Measurements from ENCODE around the gene TDRD7. TPM values are rescaled to one million over a fixed set of nuclear protein-coding genes. Genes with fewer than 3 reads are reported as not detected.
A peak's percentile ranks its signal among the peaks of the same experiment; 100 is the strongest.

The TDRD7 gene
- total RNA-seq, 4 donors from 2014 or later, result 4.2 to 13.0 (median 8.3) TPM

DNA sequence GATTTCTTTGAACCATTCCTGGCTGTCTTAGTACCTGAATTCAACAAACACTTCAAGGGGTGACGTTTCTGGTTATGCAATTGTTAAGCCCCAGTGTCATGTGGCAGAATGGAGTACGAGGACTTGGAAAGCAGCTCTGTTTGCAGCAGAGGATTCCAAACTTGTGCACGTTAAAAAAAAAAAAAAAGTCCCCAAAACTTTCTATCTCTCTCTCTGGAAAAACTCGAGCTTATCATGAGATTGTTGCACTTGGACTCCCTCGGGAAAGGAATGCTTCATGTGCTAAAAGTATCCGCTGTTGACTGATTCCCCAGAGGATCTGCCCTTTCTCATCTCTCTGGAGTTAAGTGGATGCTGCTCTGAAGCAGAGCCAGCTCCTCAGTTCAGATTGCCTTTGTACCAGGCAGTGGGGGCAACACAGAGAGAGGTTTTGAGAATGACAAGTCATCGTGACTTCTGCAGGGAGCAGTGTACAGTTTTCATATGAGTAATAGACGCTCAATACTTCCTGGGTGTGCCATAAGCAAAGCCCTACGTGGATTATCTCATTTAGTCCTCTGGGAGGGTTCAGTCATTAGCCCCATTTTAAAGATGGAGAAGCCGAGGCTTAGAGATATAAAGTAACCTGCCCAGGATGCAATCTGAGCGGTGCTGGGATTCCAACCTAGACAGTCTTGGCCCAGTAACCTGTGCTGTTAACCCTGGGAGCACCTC lies 117.6 kb downstream of the TDRD7 start:
- Histone ChIP-seq H3K27ac (no peak overlapping the region), H3K36me3 (no peaks in the 10 kb centered on the region), H3K4me1 (peaks cover 13% of the 10 kb centered on the region), H3K9me3 (no peaks in the 10 kb centered on the region), H3K27me3 (no peaks in the 10 kb centered on the region), H3K4me3 (no peak overlapping the region)
- TF ChIP-seq EP300 (IDR thresholded peaks at IDR 0.05) (peak; percentile 71), POLR2A (IDR thresholded peaks at IDR 0.05) (no peak)
- no peak for DNase-seq (ENCODE audit: low spot score in 2 of 2)
- 61% methylated on average over 11 of the region's 11 CpGs for WGBS

DNA sequence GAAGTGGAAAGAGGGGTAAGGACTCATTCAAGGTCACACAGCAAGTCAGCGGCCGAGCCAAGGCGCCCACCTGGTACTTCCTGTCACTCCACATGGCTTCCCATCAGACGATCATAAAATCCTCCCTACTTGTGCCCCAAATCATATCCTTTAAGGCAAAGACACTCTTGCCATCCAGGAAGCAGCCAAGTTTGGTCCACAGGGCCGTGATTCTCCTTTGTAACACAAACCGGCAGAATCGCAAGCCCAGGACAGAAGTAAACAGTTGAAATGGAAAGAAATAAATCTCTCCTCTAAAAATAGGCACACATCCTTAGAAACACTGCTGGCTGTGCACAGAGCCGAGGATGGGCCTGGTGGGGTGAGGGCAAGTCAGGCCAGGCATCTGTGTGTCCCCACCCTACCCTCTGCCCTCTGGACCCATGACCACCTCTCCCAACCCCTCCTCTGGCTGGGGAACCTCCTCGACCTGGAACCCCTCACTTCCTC lies 120.0 kb downstream of the TDRD7 start:
- 72% methylated on average over 9 of the region's 9 CpGs for WGBS
- no peaks in the 10 kb centered on the region for H3K27me3 ChIP-seq
- no peak overlapping the region for H3K27ac ChIP-seq
- no peaks in the 10 kb centered on the region for H3K9me3 ChIP-seq
- H3K36me3 ChIP-seq, result no peaks in the 10 kb centered on the region
- peaks cover 13% of the 10 kb centered on the region for H3K4me1 ChIP-seq
- DNase-seq (ENCODE audit: low spot score in 2 of 2), result no peak
- TF ChIP-seq POLR2AphosphoS5 (IDR thresholded peaks at IDR 0.05) (no peak), EP300 (IDR thresholded peaks at IDR 0.05) (no peak), POLR2A (IDR thresholded peaks at IDR 0.05) (no peak)
- TF ChIP-seq, protein P1, sequence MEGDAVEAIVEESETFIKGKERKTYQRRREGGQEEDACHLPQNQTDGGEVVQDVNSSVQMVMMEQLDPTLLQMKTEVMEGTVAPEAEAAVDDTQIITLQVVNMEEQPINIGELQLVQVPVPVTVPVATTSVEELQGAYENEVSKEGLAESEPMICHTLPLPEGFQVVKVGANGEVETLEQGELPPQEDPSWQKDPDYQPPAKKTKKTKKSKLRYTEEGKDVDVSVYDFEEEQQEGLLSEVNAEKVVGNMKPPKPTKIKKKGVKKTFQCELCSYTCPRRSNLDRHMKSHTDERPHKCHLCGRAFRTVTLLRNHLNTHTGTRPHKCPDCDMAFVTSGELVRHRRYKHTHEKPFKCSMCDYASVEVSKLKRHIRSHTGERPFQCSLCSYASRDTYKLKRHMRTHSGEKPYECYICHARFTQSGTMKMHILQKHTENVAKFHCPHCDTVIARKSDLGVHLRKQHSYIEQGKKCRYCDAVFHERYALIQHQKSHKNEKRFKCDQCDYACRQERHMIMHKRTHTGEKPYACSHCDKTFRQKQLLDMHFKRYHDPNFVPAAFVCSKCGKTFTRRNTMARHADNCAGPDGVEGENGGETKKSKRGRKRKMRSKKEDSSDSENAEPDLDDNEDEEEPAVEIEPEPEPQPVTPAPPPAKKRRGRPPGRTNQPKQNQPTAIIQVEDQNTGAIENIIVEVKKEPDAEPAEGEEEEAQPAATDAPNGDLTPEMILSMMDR (IDR thresholded peaks at IDR 0.05), result no peak
- H3K4me3 ChIP-seq, result no peak overlapping the region

DNA sequence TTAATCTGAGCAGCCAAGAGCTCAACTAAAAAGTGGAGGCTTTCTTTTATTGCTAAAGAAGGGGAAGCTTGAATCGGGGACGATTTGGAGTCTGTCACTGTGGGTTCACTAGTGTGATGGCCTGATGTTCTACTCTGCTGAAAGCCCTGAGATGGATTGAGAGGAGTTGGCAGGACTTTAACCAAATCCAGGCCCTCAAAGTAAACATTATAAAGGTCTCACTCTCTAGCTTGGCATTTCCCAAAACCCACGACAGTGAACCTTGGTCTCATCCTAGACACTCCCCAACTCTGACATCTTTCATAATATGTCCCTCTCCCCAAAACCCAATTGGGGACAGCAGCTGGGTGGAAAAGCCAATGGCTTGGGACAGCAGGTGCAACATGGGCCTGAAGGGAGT lies 122.3 kb downstream of the TDRD7 start:
- no peaks in the 10 kb centered on the region for H3K27me3 ChIP-seq
- H3K9me3 ChIP-seq, result no peaks in the 10 kb centered on the region
- no peak for DNase-seq (ENCODE audit: low spot score in 2 of 2)
- no peak overlapping the region for H3K27ac ChIP-seq
- no peaks in the 10 kb centered on the region for H3K36me3 ChIP-seq
- TF ChIP-seq, protein P1 (IDR thresholded peaks at IDR 0.05), result no peak
- no peak for TF ChIP-seq EP300 (IDR thresholded peaks at IDR 0.05)
- no peak for TF ChIP-seq POLR2A (IDR thresholded peaks at IDR 0.05)
- 85% methylated on average over 3 of the region's 3 CpGs for WGBS
- no peak overlapping the region for H3K4me3 ChIP-seq
- no peaks in the 10 kb centered on the region for H3K4me1 ChIP-seq

DNA sequence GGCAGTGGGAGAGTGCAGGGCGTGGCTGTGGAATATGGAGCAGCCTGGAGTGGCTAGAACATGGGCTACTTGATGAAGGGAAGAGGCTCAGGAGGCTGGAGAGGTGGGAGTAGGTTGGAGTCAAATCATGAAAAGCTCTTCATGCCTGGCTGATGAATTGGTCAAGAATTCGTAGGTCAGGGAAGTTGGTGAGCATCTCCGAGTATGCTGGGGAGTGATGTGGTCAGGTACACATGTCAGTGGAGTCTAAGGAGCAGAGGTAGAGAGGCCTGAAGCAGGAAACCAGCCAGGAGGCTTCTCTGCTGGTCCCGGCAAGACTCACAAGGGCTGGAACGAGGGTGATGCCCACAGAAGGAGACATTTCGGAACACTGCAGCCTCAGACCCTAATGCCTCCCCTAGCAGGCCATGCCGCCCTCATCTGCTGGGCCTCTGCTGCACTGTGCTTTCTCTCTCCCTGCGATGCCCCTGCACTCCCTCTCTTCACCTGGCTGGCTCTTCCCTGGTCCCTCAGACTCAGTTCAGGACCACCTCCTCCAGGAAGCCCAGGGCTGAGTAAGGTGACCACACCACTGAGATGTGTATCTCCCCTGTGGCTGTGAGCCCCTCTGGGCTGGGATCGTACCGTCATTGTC lies 123.2 kb downstream of the TDRD7 start:
- DNase-seq (ENCODE audit: low spot score in 2 of 2), result no peak
- no peak overlapping the region for H3K27ac ChIP-seq
- H3K4me3 ChIP-seq, result no peak overlapping the region
- WGBS, result 94% methylated on average over 10 of the region's 10 CpGs
- TF ChIP-seq POLR2A (IDR thresholded peaks at IDR 0.05) (no peak), EP300 (IDR thresholded peaks at IDR 0.05) (no peak), POLR2AphosphoS5 (IDR thresholded peaks at IDR 0.05) (no peak)
- TF ChIP-seq, protein P1 (IDR thresholded peaks at IDR 0.05), result no peak
- no peaks in the 10 kb centered on the region for H3K9me3 ChIP-seq
- no peaks in the 10 kb centered on the region for H3K36me3 ChIP-seq
- H3K4me1 ChIP-seq, result no peaks in the 10 kb centered on the region
- H3K27me3 ChIP-seq, result no peaks in the 10 kb centered on the region

DNA sequence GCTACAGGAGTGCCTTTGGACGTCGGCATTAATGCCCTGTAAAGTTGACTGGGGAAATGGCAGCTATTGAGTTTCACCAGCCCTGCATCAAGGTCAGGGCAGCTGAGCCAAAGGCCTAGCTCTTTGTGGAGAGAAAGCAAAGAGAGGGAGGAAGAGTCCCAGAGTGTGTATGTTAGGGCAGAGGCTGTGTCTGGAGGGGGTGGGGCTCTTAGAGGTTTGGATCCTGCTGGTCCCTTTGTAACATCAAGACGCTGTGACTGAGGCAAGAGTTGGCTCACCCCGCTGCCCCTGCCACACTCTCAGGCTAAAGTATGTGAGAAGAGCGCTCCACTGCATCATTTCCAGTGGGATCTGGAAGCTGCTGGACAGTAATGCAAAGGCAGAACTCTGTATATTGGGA lies 123.9 kb downstream of the TDRD7 start:
- Histone ChIP-seq H3K4me3 (no peak overlapping the region), H3K27ac (no peak overlapping the region), H3K36me3 (no peaks in the 10 kb centered on the region), H3K9me3 (no peaks in the 10 kb centered on the region), H3K27me3 (no peaks in the 10 kb centered on the region), H3K4me1 (no peaks in the 10 kb centered on the region)
- TF ChIP-seq, protein P1 (IDR thresholded peaks at IDR 0.05), result no peak
- no peak for TF ChIP-seq POLR2A (IDR thresholded peaks at IDR 0.05)
- no peak for TF ChIP-seq EP300 (IDR thresholded peaks at IDR 0.05)
- no peak for TF ChIP-seq POLR2AphosphoS5 (IDR thresholded peaks at IDR 0.05)
- no peak for DNase-seq (ENCODE audit: low spot score in 2 of 2)
- WGBS, result 82% methylated on average over 5 of the region's 5 CpGs
